Panc1 (cell line): ENCODE data around the gene MOAP1.

Source experiments
- CTCF ChIP-seq: fragments of 450-650 bp; IDR thresholded peaks from 2 replicates; pipeline ENCODE4 v1.5.1; 2017; ENCODE audit warnings: mild to moderate bottlenecking
- POLR2AphosphoS5 ChIP-seq: IDR thresholded peaks from 2 replicates; pipeline ENCODE4 v1.6.1; 2012; ENCODE audit warnings: mild to moderate bottlenecking, low read depth, low read length, moderate library complexity
- REST ChIP-seq, 2 experiments: IDR thresholded peaks; 2 replicates each; pipeline ENCODE4 v1.6.1; 2011 to 2012; ENCODE audit warnings: low read depth in 2 of 2, control low read depth in 1 of 2, low read length in 1 of 2, mild to moderate bottlenecking in 1 of 2, moderate library complexity in 1 of 2; ENCODE audit not compliant: insufficient read depth in 1 of 2
- SIN3A ChIP-seq: IDR thresholded peaks from 2 replicates; pipeline ENCODE4 v1.6.1; 2012; ENCODE audit warnings: low read depth, mild to moderate bottlenecking, low read length, moderate library complexity, borderline replicate concordance; ENCODE audit not compliant: insufficient read depth

- no peak for TF ChIP-seq REST (IDR thresholded peaks at IDR 0.05; ENCODE audit: insufficient read depth in 1 of 2, low read depth in 2 of 2, low read length in 1 of 2)
- no peak for TF ChIP-seq CTCF
- no peak for TF ChIP-seq POLR2AphosphoS5
- no peak for TF ChIP-seq SIN3A
Measured at GRCh38 chr14:93212432-93212831, 27.7 kb upstream of the MOAP1 start.
